GM10266 (cell line): Measurements from ENCODE around the gene CLEC1B.

Experiments
- DNase-seq: peaks from one replicate; pipeline ENCODE4 v3.0.0; 2012; ENCODE audit errors: extremely low spot score
- CTCF ChIP-seq: IDR thresholded peaks from 2 replicates; pipeline ENCODE4 v1.5.1; 2012; ENCODE audit warnings: mild to moderate bottlenecking, low read depth; ENCODE audit not compliant: control insufficient read depth, insufficient read depth; ENCODE audit errors: missing control alignments

CLEC1B gene

GRCh38 chr12:9999016-9999415 lies at the start of gene CLEC1B:
CLEC1B (minus strand) TSS chr12:9999121; CDS start chr12:9999100, 21 bp downstream.
- DNase-seq, result no peak
- TF ChIP-seq CTCF, result no peak

GRCh38 chr12:10048526-10048925 lies 49.6 kb upstream of the CLEC1B start:
- no peak for DNase-seq
- TF ChIP-seq CTCF, result no peak

GRCh38 chr12:10042167-10042566 lies 43.2 kb upstream of the CLEC1B start:
- DNase-seq, result no peak
- TF ChIP-seq CTCF, result no peak

- TF ChIP-seq CTCF, result peak; percentile 30
- DNase-seq, result no peak
These were observed 35.0 kb upstream of the CLEC1B start for GRCh38 chr12:10033783-10034545.

- DNase-seq, result no peak
- TF ChIP-seq CTCF, result no peak
These were observed 32.9 kb upstream of the CLEC1B start for GRCh38 chr12:10031771-10032175.

GRCh38 chr12:10031321-10031720 lies 32.4 kb upstream of the CLEC1B start:
- DNase-seq, result no peak

More at GRCh38 chr12:10031321-10031720, 32.4 kb upstream of the CLEC1B start:
- no peak for TF ChIP-seq CTCF
